HS-27A (cell line): ENCODE measurements around the gene ASCL5.

Source experiments
- DNase-seq: peaks from one replicate; pipeline ENCODE4 v3.0.0-alpha.2; 2012; ENCODE audit warnings: low read depth, missing footprints

ASCL5 gene

GRCh38 chr1:201110616-201111015 is 16.4 kb downstream of the ASCL5 start:
- DNase-seq, result no peak

- no peak for DNase-seq
Observed at GRCh38 chr1:201110138-201110537, 16.8 kb downstream of the ASCL5 start.

- no peak for DNase-seq
Observed at GRCh38 chr1:201109651-201110050, 17.3 kb downstream of the ASCL5 start.

- DNase-seq, result no peak
Observed at GRCh38 chr1:201108614-201109013, 18.4 kb downstream of the ASCL5 start.

GRCh38 chr1:201105688-201106087 is 21.3 kb downstream of the ASCL5 start:
- no peak for DNase-seq

- DNase-seq, result no peak
Observed at GRCh38 chr1:201104141-201104540, 22.8 kb downstream of the ASCL5 start.

- DNase-seq, result no peak
Observed at GRCh38 chr1:201103666-201104065, 23.3 kb downstream of the ASCL5 start.

- no peak for DNase-seq
Observed at GRCh38 chr1:201100169-201100930, 26.6 kb downstream of the ASCL5 start.

- DNase-seq, result no peak
Observed at GRCh38 chr1:201098992-201099677, 27.8 kb downstream of the ASCL5 start.

- DNase-seq, result no peak
Observed at GRCh38 chr1:201096977-201097856, 29.8 kb downstream of the ASCL5 start.

- no peak for DNase-seq
Observed at GRCh38 chr1:201096041-201096461, 30.9 kb downstream of the ASCL5 start.

GRCh38 chr1:201095581-201095980 is 31.4 kb downstream of the ASCL5 start:
- DNase-seq, result no peak

- no peak for DNase-seq
Observed at GRCh38 chr1:201094832-201095231, 32.2 kb downstream of the ASCL5 start.

GRCh38 chr1:201093962-201094361 is 33.0 kb downstream of the ASCL5 start:
- no peak for DNase-seq

GRCh38 chr1:201093561-201093960 is 33.4 kb downstream of the ASCL5 start:
- DNase-seq, result no peak

- DNase-seq, result no peak
Observed at GRCh38 chr1:201092738-201093137, 34.2 kb downstream of the ASCL5 start.

GRCh38 chr1:201091256-201091655 is 35.7 kb downstream of the ASCL5 start:
- DNase-seq, result no peak

- DNase-seq, result no peak
Observed at GRCh38 chr1:201090541-201090940, 36.4 kb downstream of the ASCL5 start.

GRCh38 chr1:201089596-201089995 is 37.4 kb downstream of the ASCL5 start:
- DNase-seq, result no peak

- no peak for DNase-seq
Observed at GRCh38 chr1:201088901-201089525, 38.0 kb downstream of the ASCL5 start.

- DNase-seq, result no peak
Observed at GRCh38 chr1:201088395-201088794, 38.6 kb downstream of the ASCL5 start.
